PC-3 (cell line): Measurements from ENCODE around the gene SFI1.

Experiments used
- CTCF ChIP-seq: fragments of 300-600 bp; sonication (generic); conservative IDR thresholded peaks from 2 replicates; pipeline ENCODE4 v1.5.1; 2017; ENCODE audit warnings: antibody characterized with exemption, low read depth, mild to moderate bottlenecking, low read length
- EZH2 ChIP-seq: fragments of 300-600 bp; sonication (generic); IDR thresholded peaks from one replicate; pipeline ENCODE4 v1.6.1; 2017; ENCODE audit warnings: antibody characterized with exemption, mild to moderate bottlenecking, low read length; ENCODE audit not compliant: unreplicated experiment

GRCh38 chr22:31501738-31502137 lies 5.4 kb downstream of the SFI1 start:
- TF ChIP-seq CTCF (no peak), EZH2 (no peak)
